Activated naive CD4-positive, alpha-beta T cell treated with anti-CD3 and anti-CD28 coated beads, Interleukin-2, amount 50 U/mL, for 72 hours (primary cell): ENCODE results near the gene DGKI. TPM values are rescaled to one million over a fixed set of nuclear protein-coding genes. Genes with fewer than 3 reads are reported as not detected.
A peak's percentile ranks its signal among the peaks of the same experiment; 100 is the strongest.

Source experiments
- ATAC-seq, 2 donors: fragments of 150-1000 bp; cut with Tn5 transposase; 2 replicates each; pipeline ENCODE4 v1.10.0; 2021; ENCODE audit warnings: mild to moderate bottlenecking in 2 of 2, moderate library complexity in 2 of 2
- DNase-seq, 2 donors: peaks; one replicate each; pipeline ENCODE4 v3.0.0; 2021 to 2022; ENCODE audit warnings: low spot score in 2 of 2
- H3K27ac Mint-ChIP-seq, 2 donors: one replicate each; pipeline ENCODE4 v1.8.0; 2022; ENCODE audit warnings: mild to moderate bottlenecking in 2 of 2, mixed read lengths in 2 of 2
- H3K36me3 Mint-ChIP-seq, 2 donors: one replicate each; pipeline ENCODE4 v1.8.0; 2022; ENCODE audit warnings: mixed read lengths in 2 of 2
- H3K9me3 Mint-ChIP-seq, 2 donors: one replicate each; pipeline ENCODE4 v1.8.0; 2022; ENCODE audit warnings: mixed read lengths in 2 of 2
- total RNA-seq, 2 donors: library from RNA; stranded (reverse); gene quantifications; one replicate each; pipeline ENCODE4 v1.2.3, GENCODE V29; 2022

Gene DGKI
- total RNA-seq, 2 donors from 2014 or later, result 0.71 to 16.8 TPM

GRCh38 chr7:137366995-137367394, 479.8 kb downstream of the DGKI start:
- peaks cover 13 to 14% of the 10 kb centered on the region in 2 donors for H3K9me3 Mint-ChIP-seq
- DNase-seq, result no peak
- no peak for ATAC-seq
- peaks cover 5 to 6% of the 10 kb centered on the region in 2 donors for H3K36me3 Mint-ChIP-seq
- no peak overlapping the region for H3K27ac Mint-ChIP-seq

DNA sequence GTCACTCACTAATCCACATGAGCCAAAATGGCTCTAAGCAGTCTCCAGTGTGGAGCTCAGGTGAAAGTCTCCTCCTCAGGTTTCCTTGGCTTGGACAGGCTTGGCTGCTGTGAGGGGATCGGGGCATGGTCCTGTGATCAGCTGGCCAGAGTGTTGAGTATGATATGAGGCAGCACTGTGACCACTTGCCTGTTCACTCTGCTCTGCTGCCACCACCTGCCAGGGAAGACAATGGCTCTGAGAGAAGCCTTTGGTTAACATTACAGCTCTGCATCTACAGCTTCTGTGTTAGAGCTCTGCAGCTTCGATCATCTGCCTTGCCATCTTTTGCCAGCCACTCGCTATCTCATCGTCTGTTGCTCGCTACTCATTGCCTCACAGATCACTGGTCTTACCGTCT, 483.1 kb downstream of the DGKI start:
- no peak for DNase-seq
- Mint-ChIP-seq H3K9me3 (peaks cover 16 to 23% of the 10 kb centered on the region in 2 donors), H3K27ac (no peak overlapping the region), H3K36me3 (peaks cover 8 to 10% of the 10 kb centered on the region in 2 donors)
- no peak for ATAC-seq

DNA sequence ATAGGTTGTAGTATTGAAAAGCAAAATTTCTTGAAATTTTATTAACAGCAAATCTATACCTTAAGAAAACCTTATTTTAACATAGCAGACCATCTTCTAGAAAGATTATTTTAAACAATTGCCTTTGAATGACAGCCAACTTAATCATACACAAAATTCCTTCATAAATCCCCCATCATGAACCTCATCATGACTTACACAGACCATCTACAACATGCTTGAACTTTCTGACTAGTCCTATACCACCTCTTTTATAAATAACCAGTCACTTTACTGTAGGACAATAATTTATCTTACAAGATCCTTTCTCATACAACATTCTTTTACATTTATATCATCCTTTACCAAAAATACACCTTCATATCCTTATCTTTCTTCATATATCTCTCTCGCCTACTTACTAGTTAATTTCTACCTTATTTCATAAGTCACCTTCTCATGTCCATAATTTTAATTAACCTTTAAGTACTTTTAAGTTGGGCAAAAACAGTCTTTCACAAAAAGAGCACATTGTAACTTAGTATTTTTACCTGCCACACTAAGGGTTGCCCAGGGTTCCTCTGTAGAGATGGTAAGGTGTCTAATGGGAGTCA, 486.6 kb downstream of the DGKI start:
- ATAC-seq (no peak), DNase-seq (no peak)
- no peak overlapping the region for H3K27ac Mint-ChIP-seq
- H3K9me3 Mint-ChIP-seq, result peaks cover 21 to 29% of the 10 kb centered on the region in 2 donors
- H3K36me3 Mint-ChIP-seq, result peaks cover 8 to 12% of the 10 kb centered on the region in 2 donors

- DNase-seq (no peak), ATAC-seq (no peak)
- H3K27ac Mint-ChIP-seq, result no peak overlapping the region
- peaks cover 10 to 12% of the 10 kb centered on the region in 2 donors for H3K9me3 Mint-ChIP-seq
- H3K36me3 Mint-ChIP-seq, result peaks cover 0 to 6% of the 10 kb centered on the region in 2 donors
These were observed 491.8 kb downstream of the DGKI start for GRCh38 chr7:137354961-137355360.

GRCh38 chr7:137354396-137354795, 492.4 kb downstream of the DGKI start:
- peaks cover 0 to 6% of the 10 kb centered on the region in 2 donors for H3K36me3 Mint-ChIP-seq

GRCh38 chr7:137351941-137352340, 494.8 kb downstream of the DGKI start:
- Mint-ChIP-seq H3K27ac (no peak overlapping the region), H3K9me3 (peaks cover 7% of the 10 kb centered on the region in 2 donors), H3K36me3 (no peaks in the 10 kb centered on the region)
- DNase-seq (no peak), ATAC-seq (no peak)

More at GRCh38 chr7:137354396-137354795, 492.4 kb downstream of the DGKI start:
- DNase-seq, result no peak
- Mint-ChIP-seq H3K27ac (no peak overlapping the region), H3K9me3 (peaks cover 10 to 12% of the 10 kb centered on the region in 2 donors)
- ATAC-seq, result no peak

- Mint-ChIP-seq H3K36me3 (no peaks in the 10 kb centered on the region), H3K27ac (no peak overlapping the region), H3K9me3 (peaks cover 0 to 4% of the 10 kb centered on the region in 2 donors)
- ATAC-seq (no peak), DNase-seq (no peak)
These were observed 500.9 kb downstream of the DGKI start for GRCh38 chr7:137345799-137346449.

DNA sequence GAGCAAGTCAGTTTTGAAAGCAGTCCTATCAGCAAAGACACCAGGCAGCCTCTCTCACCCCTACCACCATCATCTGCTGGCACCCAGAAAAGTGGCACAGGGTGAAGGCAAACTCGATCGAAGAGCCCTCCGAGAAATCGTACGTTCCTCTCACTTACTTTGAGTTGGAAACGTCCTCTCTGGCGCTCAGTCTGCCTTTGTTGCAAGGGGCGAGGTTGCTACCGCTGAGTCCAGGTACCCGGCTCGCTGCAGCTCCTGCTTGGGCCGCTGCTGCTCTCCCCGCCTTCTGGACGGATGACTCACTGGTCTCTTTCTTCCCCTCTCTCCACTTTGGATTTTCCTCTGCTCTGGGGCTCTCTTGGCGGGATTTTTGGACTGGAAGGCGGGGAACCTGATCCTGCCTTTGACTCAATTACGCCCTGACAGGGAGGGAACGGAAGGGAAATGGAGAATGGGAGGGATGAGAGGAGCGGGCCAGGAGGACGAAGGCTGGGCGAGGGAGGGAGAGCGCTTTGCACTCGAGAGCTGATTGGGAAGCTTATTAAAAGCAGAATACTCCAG, 503.4 kb downstream of the DGKI start, which contains the start of gene PTN:
TSS of gene PTN (minus strand) at position 453 of the 561 bp plus-strand sequence. CDS start 88,760 bp downstream, outside the sequence.
- no peaks in the 10 kb centered on the region for H3K36me3 Mint-ChIP-seq
- H3K27ac Mint-ChIP-seq, result no peak within 1 kb of the TSS
- ATAC-seq, result no peak
- DNase-seq, result no peak
- peaks cover 0 to 9% of the 10 kb centered on the region in 2 donors for H3K9me3 Mint-ChIP-seq

- Mint-ChIP-seq H3K36me3 (no peaks in the 10 kb centered on the region), H3K9me3 (peaks cover 0 to 9% of the 10 kb centered on the region in 2 donors), H3K27ac (no peak overlapping the region)
- DNase-seq (no peak), ATAC-seq (no peak)
These were observed 503.9 kb downstream of the DGKI start for GRCh38 chr7:137342828-137343261.

GRCh38 chr7:137342265-137342664, 504.5 kb downstream of the DGKI start:
- ATAC-seq, result no peak
- peaks cover 0 to 13% of the 10 kb centered on the region in 2 donors for H3K9me3 Mint-ChIP-seq

DNA sequence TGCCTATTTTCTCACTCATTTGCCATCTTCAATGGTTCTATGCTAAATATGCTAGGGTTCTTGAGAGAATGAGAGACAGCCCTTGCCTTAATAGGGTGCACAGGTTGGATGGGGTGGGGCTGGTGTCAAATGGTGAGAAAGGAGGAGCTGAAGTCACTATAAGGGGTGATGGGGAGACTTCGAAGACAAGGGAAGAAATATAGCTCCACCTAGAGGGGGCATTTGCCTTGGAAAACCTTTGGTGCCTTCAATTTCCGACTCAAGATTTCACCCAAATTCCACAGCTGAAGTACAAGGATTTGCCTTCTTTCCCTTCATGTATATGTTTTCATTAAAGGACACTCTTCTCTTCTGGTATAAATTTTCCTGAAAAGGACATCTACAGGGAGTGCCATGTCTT, 508.9 kb downstream of the DGKI start:
- DNase-seq (no peak), ATAC-seq (no peak)
- Mint-ChIP-seq H3K9me3 (peaks cover 0 to 16% of the 10 kb centered on the region in 2 donors), H3K27ac (no peak overlapping the region), H3K36me3 (no peaks in the 10 kb centered on the region)

More at GRCh38 chr7:137342265-137342664, 504.5 kb downstream of the DGKI start:
- Mint-ChIP-seq H3K36me3 (no peaks in the 10 kb centered on the region), H3K27ac (no peak overlapping the region)
- no peak for DNase-seq

DNA sequence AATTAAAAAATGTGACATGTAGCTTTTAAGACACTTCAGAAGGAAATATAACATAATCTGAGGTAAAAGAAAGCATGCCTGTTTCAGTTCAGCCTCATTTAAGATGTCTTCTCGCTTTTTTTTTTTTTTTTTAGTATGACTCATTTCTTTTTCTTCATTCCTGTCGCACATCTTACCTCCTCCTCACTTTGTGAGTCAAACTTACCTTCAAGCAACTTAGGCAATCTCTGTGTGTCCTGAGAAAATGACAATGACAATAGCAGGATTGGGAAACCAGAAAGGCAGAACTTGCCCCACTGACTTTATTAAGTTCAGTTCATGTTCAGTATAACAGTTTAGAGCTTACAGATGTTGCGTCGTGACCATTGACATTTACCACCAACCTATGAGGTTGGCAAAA, 511.0 kb downstream of the DGKI start:
- no peaks in the 10 kb centered on the region for H3K36me3 Mint-ChIP-seq

GRCh38 chr7:137331378-137331777, 515.4 kb downstream of the DGKI start:
- DNase-seq, result no peak
- no peak for ATAC-seq
- Mint-ChIP-seq H3K9me3 (peaks cover 8 to 15% of the 10 kb centered on the region in 2 donors), H3K36me3 (no peaks in the 10 kb centered on the region), H3K27ac (no peak overlapping the region)

More for the DNA sequence above, 511.0 kb downstream of the DGKI start:
- ATAC-seq, result peak in 1 of 2 donors; percentile 43
- Mint-ChIP-seq H3K27ac (no peak overlapping the region), H3K9me3 (peaks cover 0 to 16% of the 10 kb centered on the region in 2 donors)
- DNase-seq, result no peak

Other genes with a start within 250 kb of the DGKI start
- 10 to 100 TPM; 20.2 to 27.1 TPM for gene CREB3L2, start 155.1 kb upstream of the DGKI start, total RNA-seq
- not detected for gene AKR1D1, start 229.5 kb upstream of the DGKI start, total RNA-seq